ENCODE data around the gene CELSR1.

CELSR1 gene

GRCh38 chr22:46360097-46360496 is 177.3 kb downstream of the CELSR1 start:
- DNase-seq: no peak

GRCh38 chr22:46359362-46359761 is 178.1 kb downstream of the CELSR1 start:
- DNase-seq: no peak

DNA sequence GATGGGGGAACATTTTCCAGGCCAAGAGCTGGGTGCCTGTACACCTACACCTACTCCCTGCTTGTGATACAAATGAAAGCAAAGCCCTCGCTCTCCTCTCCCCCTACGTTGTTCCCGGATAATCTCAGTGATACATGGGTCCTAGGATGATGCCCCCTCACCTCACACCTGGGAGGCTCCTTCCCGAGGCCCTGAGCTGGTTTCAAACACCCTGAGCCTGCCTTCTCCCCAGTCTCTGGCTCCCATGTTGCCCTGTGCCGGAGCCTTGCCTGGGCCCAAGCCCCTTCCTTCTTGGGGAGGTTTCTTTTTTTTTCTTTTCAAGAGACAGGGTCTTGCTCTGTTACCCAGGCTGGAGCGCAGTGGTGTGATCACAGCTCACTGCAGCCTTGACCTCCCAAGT is 178.7 kb downstream of the CELSR1 start:
- DNase-seq: no peak

DNA sequence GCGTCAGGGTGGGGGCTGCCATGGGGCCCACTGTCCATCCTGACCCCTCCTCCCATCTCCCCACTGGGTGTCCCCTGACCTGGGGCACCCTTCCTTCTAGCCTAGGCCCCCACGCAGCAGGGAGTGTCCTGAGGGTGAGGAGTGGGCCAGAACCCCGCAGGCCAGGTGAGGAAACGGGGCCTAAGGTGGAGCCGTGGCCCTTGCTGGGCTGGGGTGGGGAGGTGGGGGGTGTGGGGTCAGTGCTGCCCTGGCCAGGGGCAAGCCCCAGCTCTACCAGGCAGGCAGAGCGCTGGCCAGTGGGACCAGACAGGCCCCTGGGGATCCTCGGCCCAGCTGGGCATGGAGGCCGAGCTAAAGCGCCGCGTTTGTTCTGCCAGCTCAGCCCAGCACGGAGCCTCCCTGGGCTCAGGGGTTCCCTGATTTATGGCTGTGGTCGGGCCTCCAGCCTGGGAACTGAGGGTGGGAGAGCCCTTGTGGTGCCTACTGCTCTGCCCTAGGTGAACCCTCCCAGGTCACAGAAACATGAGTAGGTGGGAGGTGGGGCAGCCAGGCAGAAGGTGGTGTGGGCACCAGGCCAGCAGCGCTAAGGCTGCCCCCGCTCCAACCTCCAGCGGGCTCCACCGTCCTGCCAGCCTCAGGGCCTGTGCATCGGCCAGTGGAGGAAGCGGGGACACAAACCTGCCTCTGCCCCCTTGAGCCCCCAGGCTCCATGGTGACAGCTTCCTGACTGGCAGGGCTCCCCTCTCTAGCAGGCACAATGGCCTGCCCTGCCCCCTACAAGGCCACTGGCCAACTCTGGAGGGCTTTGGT is 179.5 kb downstream of the CELSR1 start:
- DNase-seq: no peak

GRCh38 chr22:46356496-46357480 is 180.6 kb downstream of the CELSR1 start:
- DNase-seq: no peak

DNA sequence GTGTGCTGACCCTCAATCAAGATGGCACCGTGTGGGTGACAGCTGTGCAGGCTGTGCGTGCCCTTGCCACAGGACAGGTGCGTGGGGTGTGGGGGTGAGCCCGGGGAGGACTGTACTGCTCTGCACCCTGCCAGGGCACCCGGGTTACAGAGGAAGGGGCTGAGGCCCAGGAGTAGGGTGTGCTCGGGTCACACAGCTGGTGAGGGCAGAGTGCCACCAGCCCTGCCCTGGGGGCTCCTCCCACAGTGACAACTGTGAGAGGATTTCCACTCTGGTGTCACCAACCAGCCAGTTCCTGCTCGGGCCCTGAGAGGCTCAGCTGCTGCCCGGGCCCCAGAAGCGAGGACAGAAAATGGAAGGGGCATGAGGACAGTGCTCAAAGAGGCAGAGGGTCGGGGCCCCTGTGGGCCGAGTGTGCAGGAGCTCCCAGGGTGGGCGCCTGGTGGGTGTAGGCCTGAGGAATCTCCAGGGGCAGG is 181.4 kb downstream of the CELSR1 start:
- no peak for DNase-seq

DNA sequence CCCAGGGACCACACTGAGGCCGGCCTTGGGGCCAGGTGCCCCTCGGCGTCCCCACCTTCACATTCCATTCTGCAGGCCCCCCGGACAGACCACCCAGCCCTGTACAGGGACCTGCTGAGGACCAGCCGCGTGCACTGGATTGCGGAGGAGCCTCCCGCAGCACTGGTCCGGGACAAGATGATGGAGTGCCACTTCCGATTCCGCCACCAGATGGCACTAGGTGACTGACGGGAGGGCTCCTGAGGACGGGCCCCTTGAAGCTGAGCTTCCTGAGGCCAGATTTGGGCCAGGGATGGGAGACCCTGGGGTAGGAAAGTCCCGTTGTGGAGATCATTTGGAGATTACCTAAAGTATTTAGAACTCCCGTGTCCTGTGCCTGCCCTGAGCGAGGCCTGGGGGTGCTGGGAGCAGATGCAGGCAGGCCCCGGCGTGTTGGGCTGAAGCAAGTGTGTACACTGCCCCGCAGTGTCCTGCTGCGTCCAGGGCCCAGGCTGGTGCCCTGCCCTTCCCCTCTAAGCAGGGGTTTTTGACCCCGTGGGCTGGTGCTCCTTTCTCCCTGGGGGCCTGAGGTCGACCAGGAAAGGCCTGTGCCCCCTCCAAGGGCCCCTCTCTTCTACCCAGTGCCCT is 181.9 kb downstream of the CELSR1 start:
- peak; percentile 65 for DNase-seq

DNA sequence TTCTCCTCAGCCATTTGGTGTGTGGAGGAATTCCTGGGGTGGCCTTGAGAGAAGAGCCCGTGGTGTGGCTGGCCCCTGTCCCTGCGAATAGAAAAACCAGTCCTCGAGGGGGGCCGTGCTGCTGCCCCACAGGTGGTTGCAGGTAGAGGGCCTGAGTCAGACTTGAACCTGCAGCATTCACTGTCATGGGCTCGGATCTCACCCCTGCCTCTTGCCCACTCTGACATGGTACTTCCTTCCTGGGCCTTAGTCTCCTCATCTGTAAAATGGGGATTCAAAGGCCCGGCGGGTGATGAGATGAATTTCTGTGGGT is 182.5 kb downstream of the CELSR1 start:
- DNase-seq: no peak

DNA sequence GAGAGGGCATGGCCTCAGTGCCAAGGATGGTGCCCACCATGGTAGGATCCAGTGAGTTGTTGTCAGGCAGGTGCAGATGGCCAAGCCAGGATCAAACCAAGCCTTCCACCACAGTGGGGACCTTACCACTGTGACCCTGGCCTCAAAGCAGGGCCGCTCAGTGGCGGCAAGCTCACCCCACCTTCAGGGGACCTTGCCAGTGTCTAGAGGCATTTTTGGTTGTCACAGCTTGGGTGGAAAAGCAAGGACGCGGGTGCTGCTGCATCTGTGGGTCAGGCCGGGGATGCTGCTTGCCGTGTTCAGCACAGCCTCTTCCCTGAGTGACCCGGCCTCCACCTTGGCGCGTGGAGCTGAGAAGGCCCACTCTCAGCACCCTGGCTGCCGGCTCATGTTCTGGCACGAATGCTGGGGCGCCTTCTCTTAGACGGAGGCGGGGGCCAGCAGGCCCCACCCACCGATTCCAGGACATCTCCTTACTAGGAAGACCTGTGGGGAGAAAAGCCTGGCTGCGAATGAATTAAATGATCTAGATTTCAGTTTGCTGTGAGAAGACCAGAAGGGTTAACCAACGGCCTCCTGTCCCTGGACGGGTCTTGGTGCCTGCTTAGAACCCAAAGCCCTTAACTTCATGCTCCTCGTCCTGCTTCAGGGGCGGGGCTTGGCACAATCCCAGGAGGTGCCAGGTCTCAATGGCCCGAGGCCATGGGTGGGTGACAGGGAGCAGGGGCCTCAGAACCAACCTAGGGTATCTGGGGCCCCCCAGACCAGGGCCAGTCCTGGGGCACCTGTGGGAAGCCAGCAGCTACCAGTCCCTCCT is 183.0 kb downstream of the CELSR1 start:
- DNase-seq: no peak

- no peak for DNase-seq
Measured at GRCh38 chr22:46353483-46354105, 183.8 kb downstream of the CELSR1 start.

DNA sequence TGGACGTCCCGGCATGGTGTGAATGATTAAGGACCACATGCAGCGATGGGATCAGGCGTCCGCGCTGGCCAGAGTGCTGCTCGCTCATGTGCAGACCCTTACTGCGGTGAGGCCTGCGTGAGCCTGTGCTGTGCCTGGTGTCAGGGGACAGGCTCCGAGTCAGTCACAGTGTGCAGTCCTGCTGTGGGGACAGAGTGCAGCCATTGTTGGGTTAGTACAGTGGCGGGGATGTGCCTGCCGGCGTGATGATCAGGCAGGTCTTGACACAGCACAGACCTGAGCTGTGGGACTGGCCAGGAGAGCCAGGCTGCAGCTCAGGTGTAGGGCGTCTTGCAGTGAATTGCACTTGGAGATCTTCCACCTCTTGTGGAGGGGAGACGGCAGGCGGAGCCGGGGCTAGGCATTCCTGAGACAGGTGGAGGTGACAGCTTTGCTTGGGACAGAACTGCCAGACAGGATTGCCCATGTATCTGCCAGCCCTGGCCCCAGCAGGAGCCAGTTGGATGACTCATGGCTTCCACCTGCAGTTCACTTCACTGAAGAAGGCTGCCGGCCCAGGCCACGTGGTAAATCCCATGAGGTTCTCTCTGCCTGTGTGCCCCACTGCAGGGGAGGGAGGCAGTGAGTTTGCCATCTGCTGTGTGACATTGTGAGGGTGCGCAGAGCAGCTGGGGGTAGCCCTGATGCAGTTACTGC is 184.6 kb downstream of the CELSR1 start:
- DNase-seq: no peak

DNA sequence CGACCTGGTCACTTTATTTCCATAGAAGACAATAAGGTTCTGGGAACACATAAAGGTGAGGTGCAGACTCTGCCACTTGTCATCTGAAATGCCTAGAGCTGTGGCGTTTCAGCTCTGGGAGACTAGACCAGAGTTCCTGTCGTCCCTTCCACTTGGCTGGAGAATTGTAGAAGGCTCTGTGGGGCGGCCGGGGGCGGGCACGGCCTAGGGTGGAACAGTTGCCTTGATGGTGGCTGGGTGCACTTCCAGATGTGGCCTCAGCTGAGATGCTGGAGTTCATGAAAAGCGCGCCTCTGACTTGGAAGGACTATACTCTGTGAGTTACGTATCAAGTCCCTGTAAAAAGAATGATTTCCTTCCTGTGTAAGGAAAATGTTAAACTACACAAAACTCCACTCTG is 185.1 kb downstream of the CELSR1 start:
- DNase-seq: no peak

GRCh38 chr22:46351767-46352166 is 185.7 kb downstream of the CELSR1 start:
- DNase-seq: no peak

GRCh38 chr22:46351131-46351735 is 186.2 kb downstream of the CELSR1 start:
- DNase-seq: no peak

GRCh38 chr22:46350646-46351045 is 186.8 kb downstream of the CELSR1 start:
- DNase-seq: no peak

- no peak for DNase-seq
Measured at GRCh38 chr22:46350121-46350520, 187.3 kb downstream of the CELSR1 start.

- DNase-seq: no peak
Measured at GRCh38 chr22:46349681-46350080, 187.7 kb downstream of the CELSR1 start.

GRCh38 chr22:46349238-46349637 is 188.2 kb downstream of the CELSR1 start:
- no peak for DNase-seq

GRCh38 chr22:46348099-46348695 is 189.2 kb downstream of the CELSR1 start:
- DNase-seq: no peak

GRCh38 chr22:46347646-46348045 is 189.8 kb downstream of the CELSR1 start:
- DNase-seq: no peak

Measured in activated CD8-positive, alpha-beta memory T cell treated with anti-CD3 and anti-CD28 coated beads, Interleukin-2, amount 50 U/mL, for 4 hours (primary cell).